Gastroesophageal sphincter (tissue), 4 donors: ENCODE results near the gene PCLO. TPM values are rescaled to one million over a fixed set of nuclear protein-coding genes. Genes with fewer than 3 reads are reported as not detected.

Source experiments
- ATAC-seq: fragments of 150-250 bp; one replicate; pipeline ENCODE4 v1.9.1; 2016; ENCODE audit warnings: mild to moderate bottlenecking, moderate library complexity
- H3K27ac ChIP-seq, 4 donors: fragments of 200-600 bp; sonication (generic) in 3 of 4; 1 replicate in 3 of 4; 2 replicates in 1 of 4; pipeline ENCODE4 v1.5.1; 2016 to 2019
- H3K27me3 ChIP-seq: fragments of 200-600 bp; sonication (generic); one replicate; pipeline ENCODE4 v1.5.1; 2019
- H3K36me3 ChIP-seq, 2 donors: fragments of 200-600 bp; sonication (generic); one replicate each; pipeline ENCODE4 v1.5.1; 2019; ENCODE audit warnings: control low read depth in 1 of 2
- H3K4me1 ChIP-seq, 3 donors: fragments of 200-600 bp; sonication (generic); 1 replicate in 2 of 3; 2 replicates in 1 of 3; pipeline ENCODE4 v1.5.1; 2016 to 2019; ENCODE audit warnings: control low read depth in 2 of 3
- H3K4me3 ChIP-seq, 2 donors: fragments of 200-600 bp; sonication (generic); one replicate each; pipeline ENCODE4 v1.5.1; 2019; ENCODE audit warnings: mild to moderate bottlenecking in 1 of 2, moderate library complexity in 1 of 2
- H3K9me3 ChIP-seq, 3 donors: fragments of 200-600 bp; sonication (generic); one replicate each; pipeline ENCODE4 v1.5.1; 2017 to 2019; ENCODE audit warnings: control low read depth in 2 of 3
- CTCF ChIP-seq, 4 experiments: fragments of 200-600 bp in 2 of 4; fragments of 450-650 bp in 2 of 4; sonication (generic) in 1 of 4; IDR thresholded peaks; one replicate each; pipeline ENCODE4 v1.5.1; 2017 to 2019; ENCODE audit warnings: antibody characterized with exemption in 4 of 4, mild to moderate bottlenecking in 2 of 4, moderate library complexity in 2 of 4
- EP300 ChIP-seq: sonication (generic); formaldehyde crosslinking; IDR thresholded peaks from one replicate; pipeline ENCODE4 v1.6.1; 2017; ENCODE audit warnings: antibody characterized with exemption, mild to moderate bottlenecking
- POLR2A ChIP-seq, 2 donors: fragments of 450-650 bp; IDR thresholded peaks; one replicate each; pipeline ENCODE4 v1.6.1; 2017; ENCODE audit warnings: antibody characterized with exemption in 2 of 2, mild to moderate bottlenecking in 2 of 2, moderate library complexity in 1 of 2
- POLR2AphosphoS5 ChIP-seq: sonication (generic); formaldehyde crosslinking; IDR thresholded peaks from one replicate; pipeline ENCODE4 v1.6.1; 2017; ENCODE audit warnings: antibody characterized with exemption
- WGBS, 2 donors: methylation state at CpG; one replicate each; pipeline ENCODE4 v1.1.5; 2018; ENCODE audit warnings: low coverage in 1 of 2; 5-methylcytosine and 5-hydroxymethylcytosine counted together
- total RNA-seq, 4 donors: library from RNA; depleted of rRNA; stranded (reverse); fragments of >200 nt; gene quantifications; one replicate each; pipeline ENCODE4 v1.1.0, GENCODE V29; 2016

The PCLO gene
- total RNA-seq, 4 donors from 2014 or later = 1.2 to 2.3 (median 1.9) TPM

GRCh38 chr7:82961240-82961639, 201.4 kb downstream of the PCLO start:
- H3K4me1 ChIP-seq = no peaks in the 10 kb centered on the region
- H3K27ac ChIP-seq = no peak overlapping the region
- no peak overlapping the region for H3K4me3 ChIP-seq
- H3K27me3 ChIP-seq = no peaks in the 10 kb centered on the region
- no peak for ATAC-seq
- 79 to 83% methylated on average over 2 to 3 of the region's 3 CpGs for WGBS, 2 donors
- H3K36me3 ChIP-seq = no peaks in the 10 kb centered on the region
- no peak for TF ChIP-seq EP300
- TF ChIP-seq POLR2A (IDR thresholded peaks at IDR 0.05) = no peak
- TF ChIP-seq POLR2AphosphoS5 = no peak
- no peak for TF ChIP-seq CTCF (IDR thresholded peaks at IDR 0.05)
- no peaks in the 10 kb centered on the region for H3K9me3 ChIP-seq

- TF ChIP-seq EP300 = no peak
- TF ChIP-seq POLR2AphosphoS5 = no peak
- no peak for TF ChIP-seq CTCF (IDR thresholded peaks at IDR 0.05)
- TF ChIP-seq POLR2A (IDR thresholded peaks at IDR 0.05) = no peak
- no peak for ATAC-seq
- H3K36me3 ChIP-seq = no peaks in the 10 kb centered on the region
- H3K9me3 ChIP-seq = no peaks in the 10 kb centered on the region
- H3K27ac ChIP-seq = no peak overlapping the region
- no peak overlapping the region for H3K4me3 ChIP-seq
- 87 to 88% methylated on average over 2 of the region's 2 CpGs for WGBS, 2 donors
- H3K4me1 ChIP-seq = no peaks in the 10 kb centered on the region
- H3K27me3 ChIP-seq = no peaks in the 10 kb centered on the region
These were observed 203.2 kb downstream of the PCLO start for GRCh38 chr7:82959528-82959927.

- Histone ChIP-seq H3K36me3 (no peaks in the 10 kb centered on the region), H3K9me3 (no peaks in the 10 kb centered on the region), H3K27ac (no peak overlapping the region), H3K4me1 (no peaks in the 10 kb centered on the region), H3K27me3 (no peaks in the 10 kb centered on the region), H3K4me3 (no peak overlapping the region)
- no peak for ATAC-seq
- TF ChIP-seq EP300 (no peak), POLR2AphosphoS5 (no peak), POLR2A (IDR thresholded peaks at IDR 0.05) (no peak), CTCF (IDR thresholded peaks at IDR 0.05) (no peak)
- WGBS, 2 donors = 83 to 100% methylated on average over 1 of the region's 1 CpG
These were observed 205.2 kb downstream of the PCLO start for GRCh38 chr7:82957521-82957920.

- Histone ChIP-seq H3K27me3 (no peaks in the 10 kb centered on the region), H3K9me3 (peaks cover 0 to 8% (median 0%) of the 10 kb centered on the region in 3 donors), H3K4me3 (no peak overlapping the region), H3K4me1 (no peaks in the 10 kb centered on the region), H3K36me3 (no peaks in the 10 kb centered on the region), H3K27ac (no peak overlapping the region)
- WGBS, 2 donors = 89 to 93% methylated on average over 6 of the region's 6 CpGs
- no peak for TF ChIP-seq POLR2A (IDR thresholded peaks at IDR 0.05)
- TF ChIP-seq POLR2AphosphoS5 = no peak
- TF ChIP-seq CTCF (IDR thresholded peaks at IDR 0.05) = no peak
- TF ChIP-seq EP300 = no peak
- ATAC-seq = no peak
These were observed 209.2 kb downstream of the PCLO start for GRCh38 chr7:82953324-82954027.

GRCh38 chr7:82950436-82950835, 212.2 kb downstream of the PCLO start:
- TF ChIP-seq CTCF (IDR thresholded peaks at IDR 0.05) (no peak), POLR2AphosphoS5 (no peak)
- no peaks in the 10 kb centered on the region for H3K4me1 ChIP-seq
- no peak overlapping the region for H3K27ac ChIP-seq
- 77% methylated on average over 3 of the region's 4 CpGs; no CpG with 5 or more reads in 1 of the 2 donors for WGBS, 2 donors
- no peaks in the 10 kb centered on the region for H3K27me3 ChIP-seq
- no peak for ATAC-seq
- no peak overlapping the region for H3K4me3 ChIP-seq
- H3K36me3 ChIP-seq = no peaks in the 10 kb centered on the region
- H3K9me3 ChIP-seq = peaks cover 0 to 8% (median 0%) of the 10 kb centered on the region in 3 donors
